ENCODE data around the gene TRIM49.
"Not testable (repeated sequence)": the region's sequence is repeated elsewhere in the genome, so short reads cannot be mapped to it uniquely, and the experiment has no call there.

TRIM49 gene, protein sequence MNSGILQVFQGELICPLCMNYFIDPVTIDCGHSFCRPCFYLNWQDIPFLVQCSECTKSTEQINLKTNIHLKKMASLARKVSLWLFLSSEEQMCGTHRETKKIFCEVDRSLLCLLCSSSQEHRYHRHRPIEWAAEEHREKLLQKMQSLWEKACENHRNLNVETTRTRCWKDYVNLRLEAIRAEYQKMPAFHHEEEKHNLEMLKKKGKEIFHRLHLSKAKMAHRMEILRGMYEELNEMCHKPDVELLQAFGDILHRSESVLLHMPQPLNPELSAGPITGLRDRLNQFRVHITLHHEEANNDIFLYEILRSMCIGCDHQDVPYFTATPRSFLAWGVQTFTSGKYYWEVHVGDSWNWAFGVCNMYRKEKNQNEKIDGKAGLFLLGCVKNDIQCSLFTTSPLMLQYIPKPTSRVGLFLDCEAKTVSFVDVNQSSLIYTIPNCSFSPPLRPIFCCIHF

DNA sequence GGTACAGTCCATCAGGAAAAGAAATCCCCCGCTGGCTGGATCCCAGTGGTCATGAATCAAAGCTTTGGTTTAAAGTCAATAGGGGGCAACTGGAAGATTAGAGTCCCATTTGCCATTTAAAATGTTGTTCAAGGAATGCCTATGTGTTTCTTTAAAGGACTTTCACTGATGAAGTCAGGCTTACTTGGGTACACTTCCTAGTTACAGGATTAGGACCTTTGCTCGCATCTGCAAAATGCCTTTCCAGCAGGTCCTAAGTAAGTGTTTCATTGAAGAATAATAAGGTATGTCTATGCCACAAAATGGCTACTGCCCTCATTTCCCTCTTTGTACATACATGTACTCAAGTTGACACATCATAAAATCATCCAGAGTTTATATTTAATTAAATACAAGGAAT is at the start of gene TRIM49:
TSS of gene TRIM49 (minus strand) at position 101 of the 400 bp plus-strand sequence. CDS start 4,106 bp downstream, outside the sequence.
- not testable (repeated sequence) for H3K9ac ChIP-seq, H3K4me1 ChIP-seq, H3K36me3 ChIP-seq, H3K27ac ChIP-seq, H3K4me2 ChIP-seq, H3K4me3 ChIP-seq, H3K9me3 ChIP-seq, H4K20me1 ChIP-seq, H3K27me3 ChIP-seq

DNA sequence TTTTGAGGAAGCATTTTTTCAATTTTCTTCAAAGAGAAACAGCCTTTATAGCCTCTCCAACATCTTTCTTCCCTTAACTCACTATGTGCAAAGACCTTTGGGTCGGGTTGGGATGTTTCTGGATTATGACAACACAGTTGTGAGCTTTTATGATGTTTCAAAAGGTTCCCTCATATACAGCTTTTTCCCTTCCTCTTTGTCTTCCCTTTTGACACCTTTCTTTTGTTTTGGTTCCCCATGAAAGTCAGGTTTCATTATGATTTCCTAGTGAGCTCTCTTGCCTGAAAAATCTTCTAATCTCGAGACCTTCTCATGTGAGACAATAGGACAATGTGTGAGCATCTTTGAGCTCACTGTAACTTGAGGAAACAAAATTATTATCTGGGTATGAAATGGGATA is 18.3 kb upstream of the TRIM49 start:
- not testable (repeated sequence) for H3K9ac ChIP-seq, H4K20me1 ChIP-seq, H3K4me3 ChIP-seq, H3K9me3 ChIP-seq, H3K27ac ChIP-seq, H3K4me2 ChIP-seq, H3K36me3 ChIP-seq, H3K4me1 ChIP-seq, H3K27me3 ChIP-seq

DNA sequence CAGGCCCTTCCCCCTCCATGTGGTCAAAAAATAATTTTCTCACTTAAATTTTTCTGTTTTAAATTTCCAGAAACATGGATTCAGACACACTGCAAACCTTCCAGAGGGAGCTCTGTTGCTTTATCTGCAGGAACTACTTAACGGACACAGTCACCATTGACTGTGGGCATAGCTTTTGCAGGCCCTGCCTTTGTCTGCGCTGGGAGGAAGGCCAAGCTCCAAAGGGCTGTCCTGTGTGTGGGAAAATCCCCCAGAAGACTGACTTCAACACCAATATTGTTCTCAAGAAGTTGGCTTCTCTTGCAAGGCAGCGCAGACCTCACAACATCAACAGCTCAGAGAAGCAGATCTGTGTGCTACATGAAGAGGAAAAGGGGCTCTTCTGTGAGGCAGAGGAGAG is 11.6 kb upstream of the TRIM49 start:
- not testable (repeated sequence) for H3K4me1 ChIP-seq, H3K27ac ChIP-seq, H3K27me3 ChIP-seq, H3K36me3 ChIP-seq, H3K4me2 ChIP-seq, H4K20me1 ChIP-seq, H3K9ac ChIP-seq, H3K4me3 ChIP-seq, H3K9me3 ChIP-seq

DNA sequence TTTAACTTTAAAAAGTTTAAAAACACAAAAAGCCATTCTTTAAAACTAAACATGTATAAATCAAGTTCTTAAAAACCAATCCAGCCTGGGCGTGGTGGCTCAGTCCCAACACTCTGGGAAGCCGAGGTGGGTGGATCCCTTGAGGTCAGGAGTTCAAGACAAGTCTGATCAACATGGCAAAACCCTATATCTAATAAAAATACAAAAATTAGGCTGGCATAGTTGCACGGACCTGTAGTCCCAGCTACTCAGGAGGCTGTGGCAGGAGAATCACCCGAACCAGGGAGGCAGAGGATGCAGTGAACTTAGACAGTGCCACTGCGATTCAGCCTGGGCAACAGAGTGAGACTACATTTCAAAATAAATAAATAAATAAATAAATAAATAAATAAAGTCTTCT is 5.2 kb upstream of the TRIM49 start:
- H3K4me2 ChIP-seq, H3K27me3 ChIP-seq, H4K20me1 ChIP-seq, H3K9ac ChIP-seq, H3K27ac ChIP-seq, H3K4me3 ChIP-seq, H3K36me3 ChIP-seq, H3K9me3 ChIP-seq, H3K4me1 ChIP-seq: not testable (repeated sequence)

DNA sequence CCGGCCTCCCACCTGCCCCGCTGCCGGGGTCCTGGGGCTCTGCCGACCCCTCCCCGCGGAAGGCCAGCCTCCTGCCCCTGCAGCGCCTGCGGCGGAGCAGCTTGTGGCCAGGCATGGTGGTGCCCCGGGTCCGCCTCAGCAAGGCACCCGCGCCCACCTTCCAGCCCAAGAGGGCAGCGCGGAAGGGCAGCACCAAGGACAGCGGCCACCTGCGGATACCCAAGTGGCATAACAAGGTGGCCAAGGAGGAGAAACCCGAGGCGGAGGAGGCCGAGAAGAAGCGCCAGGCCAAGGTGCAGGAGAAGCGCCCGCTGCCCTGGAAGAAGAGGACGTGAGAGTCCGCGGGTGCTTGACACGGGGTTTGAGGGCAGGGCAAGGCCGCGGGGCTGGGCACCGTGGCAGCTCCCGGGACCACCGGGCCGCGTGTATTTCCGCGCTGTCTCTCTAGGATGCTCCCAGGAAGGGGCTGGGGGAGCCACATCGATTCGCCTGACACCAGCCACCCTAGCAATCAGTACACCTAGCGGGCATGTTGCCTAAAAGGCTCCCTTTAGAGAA is 20.8 kb downstream of the TRIM49 start:
- not testable (repeated sequence) for H3K27me3 ChIP-seq, H3K9ac ChIP-seq, H3K9me3 ChIP-seq, H3K36me3 ChIP-seq, H3K4me3 ChIP-seq, H4K20me1 ChIP-seq, H3K4me2 ChIP-seq, H3K4me1 ChIP-seq, H3K27ac ChIP-seq

DNA sequence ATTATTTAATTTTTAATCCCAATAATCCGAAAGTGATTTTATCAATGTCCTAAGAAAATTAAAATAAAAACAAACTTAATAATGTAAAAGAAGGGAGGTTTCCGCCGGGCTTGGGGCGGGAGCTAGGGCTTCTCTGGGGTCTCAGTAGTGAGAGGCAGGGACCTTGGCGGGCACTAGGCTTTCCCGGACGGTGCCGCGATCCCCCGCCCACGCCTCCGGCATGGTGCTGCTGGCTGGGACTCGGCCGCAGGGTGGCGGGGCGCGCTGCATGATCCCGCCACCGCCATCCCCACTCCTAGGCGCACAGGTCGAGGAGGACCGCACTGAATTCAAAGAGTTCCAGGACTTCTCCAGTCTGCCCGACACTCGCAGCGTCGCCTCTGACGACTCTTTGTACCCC is 22.6 kb downstream of the TRIM49 start:
- not testable (repeated sequence) for H3K9me3 ChIP-seq, H3K27me3 ChIP-seq

DNA sequence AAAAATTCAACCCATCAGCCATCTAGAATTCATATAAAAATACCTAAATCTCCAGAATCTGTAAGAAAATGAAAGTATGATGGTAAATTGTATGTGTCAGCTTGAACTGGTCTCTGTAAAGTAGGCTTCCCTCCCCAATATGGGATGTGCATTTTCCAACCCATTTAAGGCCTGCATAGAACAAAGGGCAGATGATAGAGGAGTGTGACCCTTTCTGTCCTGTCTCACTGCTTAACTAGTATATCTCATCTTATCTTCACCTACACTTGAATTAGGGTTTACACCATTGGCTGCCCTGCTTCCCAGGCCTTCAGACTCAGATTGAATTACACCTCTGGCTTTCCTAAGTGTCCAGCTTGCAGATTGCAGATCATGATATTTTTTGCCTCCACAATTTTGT is 57.6 kb downstream of the TRIM49 start:
- not testable (repeated sequence) for H4K20me1 ChIP-seq, H3K4me3 ChIP-seq, H3K4me2 ChIP-seq, H3K4me1 ChIP-seq, H3K27me3 ChIP-seq, H3K27ac ChIP-seq, H3K36me3 ChIP-seq, H3K9me3 ChIP-seq, H3K9ac ChIP-seq

More for the DNA sequence above, 22.6 kb downstream of the TRIM49 start:
- not testable (repeated sequence) for H3K4me1 ChIP-seq, H3K4me2 ChIP-seq, H3K36me3 ChIP-seq, H3K9ac ChIP-seq, H3K4me3 ChIP-seq, H4K20me1 ChIP-seq, H3K27ac ChIP-seq

Measured in BLaER1 (cell line).